GM19467 (cell line): ENCODE results near the gene MYO1B.

Experiments
- ATAC-seq: cut with Tn5 transposase; IDR thresholded peaks from one replicate; pipeline ENCODE4 v1.9.1; 2021; ENCODE audit warnings: mild to moderate bottlenecking, moderate library complexity; ENCODE audit not compliant: unreplicated experiment

The MYO1B gene

GRCh38 chr2:191319186-191319585 lies 74.0 kb downstream of the MYO1B start:
- ATAC-seq: no peak

GRCh38 chr2:191320881-191321280 lies 75.7 kb downstream of the MYO1B start:
- ATAC-seq: no peak

GRCh38 chr2:191321861-191322662 lies 76.9 kb downstream of the MYO1B start:
- ATAC-seq: peak; percentile 83

GRCh38 chr2:191322828-191323506 lies 77.8 kb downstream of the MYO1B start:
- no peak for ATAC-seq

GRCh38 chr2:191325651-191326365 lies 80.6 kb downstream of the MYO1B start:
- ATAC-seq: no peak

GRCh38 chr2:191327484-191327883 lies 82.3 kb downstream of the MYO1B start:
- ATAC-seq: no peak

- no peak for ATAC-seq
Observed at GRCh38 chr2:191328150-191328809, 83.1 kb downstream of the MYO1B start.

- no peak for ATAC-seq
Observed at GRCh38 chr2:191329841-191330240, 84.6 kb downstream of the MYO1B start.

- no peak for ATAC-seq
Observed at GRCh38 chr2:191333911-191334357, 88.7 kb downstream of the MYO1B start.

- no peak for ATAC-seq
Observed at GRCh38 chr2:191335875-191336464, 90.8 kb downstream of the MYO1B start.

- no peak for ATAC-seq
Observed at GRCh38 chr2:191341436-191341835, 96.2 kb downstream of the MYO1B start.

- no peak for ATAC-seq
Observed at GRCh38 chr2:191343796-191344338, 98.7 kb downstream of the MYO1B start.

GRCh38 chr2:191345788-191346187 lies 100.6 kb downstream of the MYO1B start:
- ATAC-seq: no peak

- no peak for ATAC-seq
Observed at GRCh38 chr2:191347154-191347553, 102.0 kb downstream of the MYO1B start.

GRCh38 chr2:191347881-191348280 lies 102.7 kb downstream of the MYO1B start:
- no peak for ATAC-seq

GRCh38 chr2:191349990-191350389 lies 104.8 kb downstream of the MYO1B start:
- ATAC-seq: no peak

- ATAC-seq: no peak
Observed at GRCh38 chr2:191350826-191351225, 105.6 kb downstream of the MYO1B start.

GRCh38 chr2:191351298-191351697 lies 106.1 kb downstream of the MYO1B start:
- ATAC-seq: no peak

- ATAC-seq: no peak
Observed at GRCh38 chr2:191351921-191352320, 106.7 kb downstream of the MYO1B start.

- no peak for ATAC-seq
Observed at GRCh38 chr2:191352536-191352935, 107.3 kb downstream of the MYO1B start.
